ENCODE results near the gene SECISBP2L.

The SECISBP2L gene

GRCh38 chr15:49038382-49038781 lies 7.9 kb downstream of the SECISBP2L start:
- TF ChIP-seq SIN3A (IDR thresholded peaks at IDR 0.05; ENCODE audit: borderline replicate concordance, insufficient read depth, low read length) = no peak
- TF ChIP-seq TAF1 (IDR thresholded peaks at IDR 0.05; ENCODE audit: borderline replicate concordance, insufficient read depth, low read length) = no peak
- TF ChIP-seq REST (IDR thresholded peaks at IDR 0.05; ENCODE audit: insufficient read depth in 1 of 2, low read depth in 2 of 2, low read length in 2 of 2) = no peak
- no peak for TF ChIP-seq POLR2AphosphoS5 (IDR thresholded peaks at IDR 0.05; ENCODE audit: low read depth, low read length)
- no peak for TF ChIP-seq FOXP2 (optimal IDR thresholded peaks at IDR 0.05; ENCODE audit: borderline replicate concordance, extremely low read depth, extremely low read length, insufficient read depth)

DNA sequence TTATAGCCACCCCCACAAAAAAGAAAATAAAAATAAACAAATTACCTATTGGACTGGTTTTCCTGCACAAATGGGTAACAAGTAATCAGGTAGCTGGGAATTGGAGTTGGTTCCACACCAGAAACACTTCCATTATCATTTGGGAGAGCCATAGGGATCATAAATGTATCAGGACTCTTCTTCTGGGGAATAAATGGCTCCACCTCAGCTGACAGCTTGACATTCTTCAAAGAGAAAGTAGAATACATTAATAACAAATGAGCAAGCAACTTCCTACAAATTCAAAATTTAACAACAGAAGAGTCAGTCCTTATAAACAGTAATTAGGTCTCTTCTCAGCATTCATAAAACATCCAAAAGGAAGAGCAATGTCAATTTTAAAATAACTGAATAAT lies 8.7 kb downstream of the SECISBP2L start:
- TF ChIP-seq FOXP2 (optimal IDR thresholded peaks at IDR 0.05; ENCODE audit: borderline replicate concordance, extremely low read depth, extremely low read length, insufficient read depth) = no peak
- TF ChIP-seq TAF1 (IDR thresholded peaks at IDR 0.05; ENCODE audit: borderline replicate concordance, insufficient read depth, low read length) = no peak
- no peak for TF ChIP-seq POLR2AphosphoS5 (IDR thresholded peaks at IDR 0.05; ENCODE audit: low read depth, low read length)
- TF ChIP-seq SIN3A (IDR thresholded peaks at IDR 0.05; ENCODE audit: borderline replicate concordance, insufficient read depth, low read length) = no peak
- TF ChIP-seq REST (IDR thresholded peaks at IDR 0.05; ENCODE audit: insufficient read depth in 1 of 2, low read depth in 2 of 2, low read length in 2 of 2) = no peak

- TF ChIP-seq POLR2AphosphoS5 (IDR thresholded peaks at IDR 0.05; ENCODE audit: low read depth, low read length) (no peak), FOXP2 (optimal IDR thresholded peaks at IDR 0.05; ENCODE audit: borderline replicate concordance, extremely low read depth, extremely low read length, insufficient read depth) (no peak), TAF1 (IDR thresholded peaks at IDR 0.05; ENCODE audit: borderline replicate concordance, insufficient read depth, low read length) (no peak)
Observed at GRCh38 chr15:49036650-49037545, 9.3 kb downstream of the SECISBP2L start.

GRCh38 chr15:49035825-49036224 lies 10.4 kb downstream of the SECISBP2L start:
- TF ChIP-seq FOXP2 (optimal IDR thresholded peaks at IDR 0.05; ENCODE audit: borderline replicate concordance, extremely low read depth, extremely low read length, insufficient read depth) = no peak
- TF ChIP-seq REST (IDR thresholded peaks at IDR 0.05; ENCODE audit: insufficient read depth in 1 of 2, low read depth in 2 of 2, low read length in 2 of 2) = no peak
- TF ChIP-seq POLR2AphosphoS5 (IDR thresholded peaks at IDR 0.05; ENCODE audit: low read depth, low read length) = no peak
- TF ChIP-seq SIN3A (IDR thresholded peaks at IDR 0.05; ENCODE audit: borderline replicate concordance, insufficient read depth, low read length) = no peak
- no peak for TF ChIP-seq TAF1 (IDR thresholded peaks at IDR 0.05; ENCODE audit: borderline replicate concordance, insufficient read depth, low read length)

- no peak for TF ChIP-seq REST (IDR thresholded peaks at IDR 0.05; ENCODE audit: insufficient read depth in 1 of 2, low read depth in 2 of 2, low read length in 2 of 2)
- TF ChIP-seq SIN3A (IDR thresholded peaks at IDR 0.05; ENCODE audit: borderline replicate concordance, insufficient read depth, low read length) = no peak
- TF ChIP-seq POLR2AphosphoS5 (IDR thresholded peaks at IDR 0.05; ENCODE audit: low read depth, low read length) = no peak; the same call in 1 of the 2 replicates
- no peak for TF ChIP-seq TAF1 (IDR thresholded peaks at IDR 0.05; ENCODE audit: borderline replicate concordance, insufficient read depth, low read length)
- no peak for TF ChIP-seq FOXP2 (optimal IDR thresholded peaks at IDR 0.05; ENCODE audit: borderline replicate concordance, extremely low read depth, extremely low read length, insufficient read depth)
Observed at GRCh38 chr15:49032601-49033145, 13.6 kb downstream of the SECISBP2L start.
